T-cell (primary cell): ENCODE measurements around the gene UNC5C. TPM values are rescaled to one million over a fixed set of nuclear protein-coding genes. Genes with fewer than 3 reads are reported as not detected.

ENCODE experiments used
- ATAC-seq, 4 experiments: fragments of 200-7000 bp in 3 of 4; fragments of 150-1000 bp in 1 of 4; cut with Tn5 transposase; replicated peaks in 1 of 4; 1 replicate in 3 of 4; 2 replicates in 1 of 4; pipeline ENCODE4 v1.10.0; 2021; ENCODE audit warnings: moderate library complexity in 3 of 4, mild to moderate bottlenecking in 2 of 4, moderate number of reproducible peaks in 1 of 4
- CTCF ChIA-PET, 2 donors: fragments of 300-600 bp; sonication (Branson Sonifier 250); formaldehyde crosslinking; loops; one replicate each; lab custom pipeline; 2022; ENCODE audit warnings: antibody characterized with exemption in 2 of 2; lab: Charles Lee
- POLR2A ChIA-PET, 2 donors: fragments of 300-600 bp; sonication (Branson Sonifier 250); formaldehyde crosslinking; loops; one replicate each; lab custom pipeline; 2022; ENCODE audit warnings: antibody characterized with exemption in 2 of 2; lab: Charles Lee
- DNase-seq, 35 experiments: peaks; one replicate each; pipeline versions ENCODE4 v3.0.0 to v3.0.0-alpha.2; 2013 to 2023
- H3K27ac ChIP-seq: one replicate; pipeline ENCODE4 v1.5.1; 2013; ENCODE audit warnings: low read length
- H3K27me3 ChIP-seq, 2 experiments: replicated peaks in 1 of 2; 1 replicate in 1 of 2; 2 replicates in 1 of 2; pipeline versions ENCODE4 v1.6.1 to v1.7.0; 2013; ENCODE audit warnings: low read length in 1 of 2, mixed read lengths in 1 of 2; ENCODE audit not compliant: control insufficient read depth in 2 of 2, insufficient read depth in 2 of 2; ENCODE audit errors: extremely low read depth in 1 of 2
- H3K36me3 ChIP-seq, 2 donors: 1 replicate in 1 of 2; 2 replicates in 1 of 2; pipeline versions ENCODE4 v1.6.1 to v1.7.0; 2013; ENCODE audit warnings: low read length in 1 of 2; ENCODE audit not compliant: control insufficient read depth in 2 of 2, insufficient read depth in 1 of 2; ENCODE audit errors: extremely low read depth in 1 of 2
- H3K4me1 ChIP-seq, 2 experiments: 1 replicate in 1 of 2; 2 replicates in 1 of 2; pipeline versions ENCODE4 v1.6.1 to v1.7.0; 2013; ENCODE audit warnings: low read length in 2 of 2, mixed read lengths in 1 of 2; ENCODE audit not compliant: insufficient read depth in 2 of 2, control insufficient read depth in 1 of 2; ENCODE audit errors: extremely low read depth in 1 of 2
- H3K4me3 ChIP-seq, 2 donors: 1 replicate in 1 of 2; 2 replicates in 1 of 2; pipeline versions ENCODE4 v1.5.1 to v1.7.0; 2013; ENCODE audit warnings: mild to moderate bottlenecking in 2 of 2, low read length in 1 of 2, moderate library complexity in 1 of 2; ENCODE audit not compliant: control insufficient read depth in 1 of 2; ENCODE audit errors: extremely low read depth in 1 of 2
- H3K9me3 ChIP-seq: 2 replicates; pipeline ENCODE4 v1.7.0; 2013
- H3K27ac Mint-ChIP-seq, 2 donors: one replicate each; pipeline ENCODE4 v1.8.0; 2020 to 2021; ENCODE audit warnings: mild to moderate bottlenecking in 2 of 2, mixed read lengths in 2 of 2
- H3K27me3 Mint-ChIP-seq, 2 donors: one replicate each; pipeline ENCODE4 v1.8.0; 2021 to 2022; ENCODE audit warnings: mixed read lengths in 2 of 2
- H3K36me3 Mint-ChIP-seq: one replicate; pipeline ENCODE4 v1.8.0; 2021; ENCODE audit warnings: mixed read lengths
- H3K4me1 Mint-ChIP-seq, 3 donors: one replicate each; pipeline ENCODE4 v1.8.0; 2020 to 2022; ENCODE audit warnings: mixed read lengths in 3 of 3, mild to moderate bottlenecking in 1 of 3
- H3K4me3 Mint-ChIP-seq, 3 donors: one replicate each; pipeline ENCODE4 v1.8.0; 2020 to 2022; ENCODE audit warnings: mild to moderate bottlenecking in 3 of 3, mixed read lengths in 3 of 3, moderate library complexity in 3 of 3
- H3K9me3 Mint-ChIP-seq, 3 donors: one replicate each; pipeline ENCODE4 v1.8.0; 2020 to 2022; ENCODE audit warnings: mixed read lengths in 3 of 3
- WGBS: methylation state at CpG from one replicate; pipeline ENCODE4 v1.1.5; 2013; ENCODE audit warnings: missing lambda C conversion rate; ENCODE audit not compliant: insufficient coverage; 5-methylcytosine and 5-hydroxymethylcytosine counted together
- total RNA-seq, 35 experiments: library from RNA in 6 of 35; stranded (reverse) in 6 of 35; fragments of 120-200 nt in 1 of 35; gene quantifications; one replicate each; pipeline versions ENCODE4 v1.2.1 to v1.2.4 and lab custom pipeline; 2013 to 2026

Gene UNC5C
- total RNA-seq, 5 donors from 2014 or later (not counting 1 experiment from before 2014, with no cell fraction given), result not detected

GRCh38 chr4:95295157-95295556 lies 253.6 kb downstream of the UNC5C start:
- Histone ChIP-seq H3K4me1 (peaks cover 7 to 49% of the 10 kb centered on the region in 2 experiments), H3K27me3 (no peaks in the 10 kb centered on the region), H3K36me3 (no peaks in the 10 kb centered on the region), H3K27ac (no peak overlapping the region), H3K9me3 (no peaks in the 10 kb centered on the region), H3K4me3 (no peak overlapping the region)
- H3K27me3 Mint-ChIP-seq, result no peaks in the 10 kb centered on the region
- no peak overlapping the region for H3K27ac Mint-ChIP-seq
- DNase-seq, result no peak
- peaks cover 31 to 42% (median 33%) of the 10 kb centered on the region in 3 donors for H3K4me1 Mint-ChIP-seq
- no peak overlapping the region for H3K4me3 Mint-ChIP-seq
- POLR2A ChIA-PET, result no interaction called here
- no peaks in the 10 kb centered on the region for H3K36me3 Mint-ChIP-seq
- ATAC-seq, result no peak
- no CpG with 5 or more reads among the region's 1 CpG for WGBS
- peaks cover 3 to 14% (median 11%) of the 10 kb centered on the region in 3 donors for H3K9me3 Mint-ChIP-seq
- CTCF ChIA-PET, result no interaction called here

- H3K27ac Mint-ChIP-seq, result no peak overlapping the region
- POLR2A ChIA-PET, result no interaction called here
- H3K9me3 Mint-ChIP-seq, result peaks cover 1 to 8% (median 5%) of the 10 kb centered on the region in 3 donors
- Histone ChIP-seq H3K4me3 (no peak overlapping the region), H3K27ac (no peak overlapping the region), H3K4me1 (peaks cover 7 to 57% of the 10 kb centered on the region in 2 experiments), H3K9me3 (no peaks in the 10 kb centered on the region), H3K27me3 (no peaks in the 10 kb centered on the region), H3K36me3 (no peaks in the 10 kb centered on the region)
- H3K36me3 Mint-ChIP-seq, result no peaks in the 10 kb centered on the region
- no peak for DNase-seq
- H3K27me3 Mint-ChIP-seq, result no peaks in the 10 kb centered on the region
- H3K4me3 Mint-ChIP-seq, result no peak overlapping the region
- CTCF ChIA-PET, result no interaction called here
- ATAC-seq, result no peak
- peaks cover 31 to 42% (median 33%) of the 10 kb centered on the region in 3 donors for H3K4me1 Mint-ChIP-seq
- 93% methylated on average over 4 of the region's 4 CpGs for WGBS
Measured at GRCh38 chr4:95294321-95294720, 254.5 kb downstream of the UNC5C start.

- H3K4me1 Mint-ChIP-seq, result peaks cover 39 to 50% (median 39%) of the 10 kb centered on the region in 3 donors
- ChIA-PET CTCF (interaction anchor here in 1 of 2 donors (0.6 kb wide), 1 partner anchor 137 kb away, joined by 5 read pairs; no protein-coding TSS in a partner anchor), POLR2A (interaction anchor here (0.6 kb wide), 2 partner anchors 12 to 839 kb away, joined by 7 to 13 read pairs; no protein-coding TSS in a partner anchor)
- H3K4me3 Mint-ChIP-seq, result peak overlapping the region in 1 of 3 donors; percentile 27
- peak overlapping the region; percentile 22 to 47 for H3K27ac Mint-ChIP-seq
- Histone ChIP-seq H3K4me3 (no peak overlapping the region), H3K4me1 (peaks cover 7 to 67% of the 10 kb centered on the region in 2 experiments), H3K36me3 (no peaks in the 10 kb centered on the region), H3K9me3 (no peaks in the 10 kb centered on the region), H3K27me3 (no peaks in the 10 kb centered on the region), H3K27ac (no peak overlapping the region)
- no peaks in the 10 kb centered on the region for H3K9me3 Mint-ChIP-seq
- WGBS, result no CpG with 5 or more reads among the region's 1 CpG
- ATAC-seq, result peak; percentile 56 to 92 (median 74)
- no peaks in the 10 kb centered on the region for H3K36me3 Mint-ChIP-seq
- no peaks in the 10 kb centered on the region for H3K27me3 Mint-ChIP-seq
- DNase-seq, result peak in 2 of 35 experiments; percentile 1 to 30
Measured at GRCh38 chr4:95293014-95293413, 255.8 kb downstream of the UNC5C start.

- 20% methylated on average over 2 of the region's 6 CpGs for WGBS
- peak overlapping the region; percentile 11 to 34 for H3K27ac Mint-ChIP-seq
- peak in 2 of 4 experiments; percentile 52 to 59 for ATAC-seq
Measured at GRCh38 chr4:95290702-95291101, 258.1 kb downstream of the UNC5C start.

GRCh38 chr4:95289028-95289634 lies 259.6 kb downstream of the UNC5C start:
- H3K9me3 ChIP-seq, result no peaks in the 10 kb centered on the region
- Mint-ChIP-seq H3K4me3 (no peak overlapping the region), H3K27ac (no peak overlapping the region), H3K9me3 (no peaks in the 10 kb centered on the region), H3K4me1 (peaks cover 35 to 47% (median 36%) of the 10 kb centered on the region in 3 donors), H3K36me3 (no peaks in the 10 kb centered on the region), H3K27me3 (no peaks in the 10 kb centered on the region)
- H3K27me3 ChIP-seq, result no peaks in the 10 kb centered on the region
- H3K4me3 ChIP-seq, result no peak overlapping the region
- CTCF ChIA-PET, result no interaction called here
- 38% methylated on average over 1 of the region's 1 CpG for WGBS
- ATAC-seq (peak in 1 of 4 experiments; percentile 39), DNase-seq (no peak)
- no peak overlapping the region for H3K27ac ChIP-seq
- POLR2A ChIA-PET, result interaction anchor here (0.6 to 0.8 kb wide), 2 partner anchors 16 to 162 kb away, joined by 3 to 4 read pairs; no protein-coding TSS in a partner anchor
- peaks cover 7 to 59% of the 10 kb centered on the region in 2 experiments for H3K4me1 ChIP-seq
- no peaks in the 10 kb centered on the region for H3K36me3 ChIP-seq

More at GRCh38 chr4:95290702-95291101, 258.1 kb downstream of the UNC5C start:
- Histone ChIP-seq H3K36me3 (no peaks in the 10 kb centered on the region), H3K4me1 (peaks cover 7 to 69% of the 10 kb centered on the region in 2 experiments), H3K27me3 (no peaks in the 10 kb centered on the region), H3K9me3 (no peaks in the 10 kb centered on the region), H3K4me3 (no peak overlapping the region), H3K27ac (no peak overlapping the region)
- Mint-ChIP-seq H3K36me3 (no peaks in the 10 kb centered on the region), H3K27me3 (no peaks in the 10 kb centered on the region), H3K9me3 (no peaks in the 10 kb centered on the region), H3K4me3 (peak overlapping the region in 2 of 3 donors; percentile 3 to 28), H3K4me1 (peaks cover 39 to 50% (median 39%) of the 10 kb centered on the region in 3 donors)
- CTCF ChIA-PET, result no interaction called here
- POLR2A ChIA-PET, result no interaction called here
- DNase-seq, result peak in 1 of 35 experiments; percentile 11

- Histone ChIP-seq H3K9me3 (no peaks in the 10 kb centered on the region), H3K27ac (no peak overlapping the region), H3K4me3 (no peak overlapping the region), H3K4me1 (peaks cover 5 to 53% of the 10 kb centered on the region in 2 experiments), H3K27me3 (no peaks in the 10 kb centered on the region), H3K36me3 (no peaks in the 10 kb centered on the region)
- no peak for DNase-seq
- Mint-ChIP-seq H3K27ac (no peak overlapping the region), H3K36me3 (no peaks in the 10 kb centered on the region), H3K27me3 (no peaks in the 10 kb centered on the region), H3K4me1 (peaks cover 31 to 41% (median 31%) of the 10 kb centered on the region in 3 donors), H3K9me3 (no peaks in the 10 kb centered on the region), H3K4me3 (no peak overlapping the region)
- ATAC-seq, result no peak
- POLR2A ChIA-PET, result interaction anchor here in 1 of 2 donors (0.8 kb wide), 1 partner anchor 16 kb away, joined by 3 read pairs; no protein-coding TSS in a partner anchor
- WGBS, result no CpG with 5 or more reads among the region's 1 CpG
- CTCF ChIA-PET, result no interaction called here
Measured at GRCh38 chr4:95288552-95288951, 260.2 kb downstream of the UNC5C start.
